Loucy (cell line): Measurements from ENCODE around the gene TNNT3.

Source experiments
- H2AFZ ChIP-seq: fragments of 200-600 bp; sonication (generic); 2 replicates; pipeline ENCODE4 v1.6.0; 2016; ENCODE audit warnings: antibody characterized with exemption, mild to moderate bottlenecking, low read length, moderate library complexity
- H3F3A ChIP-seq: fragments of 200-600 bp; 2 replicates; pipeline ENCODE4 v1.6.0; 2016; ENCODE audit warnings: antibody characterized with exemption, low read depth, mild to moderate bottlenecking
- H3K27me3 ChIP-seq: fragments of 200-600 bp; sonication (generic); 2 replicates; pipeline ENCODE4 v1.6.1; 2014; ENCODE audit warnings: low read length, mild to moderate bottlenecking; ENCODE audit not compliant: insufficient read depth, poor library complexity, severe bottlenecking
- H3K36me3 ChIP-seq: fragments of 200-600 bp; sonication (generic); 2 replicates; pipeline ENCODE4 v1.6.1; 2016; ENCODE audit warnings: low read length; ENCODE audit not compliant: insufficient read depth
- H3K4me1 ChIP-seq: fragments of 200-600 bp; sonication (generic); 2 replicates; pipeline ENCODE4 v1.5.1; 2014; ENCODE audit warnings: low read length, mild to moderate bottlenecking; ENCODE audit not compliant: insufficient read depth, poor library complexity, severe bottlenecking
- H3K4me2 ChIP-seq: fragments of 200-600 bp; sonication (generic); 2 replicates; pipeline ENCODE4 v1.6.0; 2014; ENCODE audit warnings: antibody characterized with exemption, low read length, low read depth, mild to moderate bottlenecking; ENCODE audit not compliant: poor library complexity, severe bottlenecking
- H3K4me3 ChIP-seq: fragments of 200-600 bp; sonication (generic); 2 replicates; pipeline ENCODE4 v1.5.1; 2014; ENCODE audit warnings: low read length, mild to moderate bottlenecking, mixed read lengths; ENCODE audit not compliant: poor library complexity, severe bottlenecking
- H3K79me2 ChIP-seq: fragments of 200-600 bp; sonication (generic); 2 replicates; pipeline ENCODE4 v1.6.1; 2014; ENCODE audit warnings: low read length; ENCODE audit not compliant: insufficient read depth
- H3K9ac ChIP-seq: fragments of 200-600 bp; sonication (generic); 2 replicates; pipeline ENCODE4 v1.6.0; 2014; ENCODE audit warnings: mild to moderate bottlenecking, low read depth, low read length, moderate library complexity; ENCODE audit not compliant: poor library complexity, severe bottlenecking
- H3K9me2 ChIP-seq: fragments of 200-600 bp; sonication (generic); replicated peaks from 2 replicates; pipeline ENCODE4 v1.6.1; 2016; ENCODE audit warnings: low read depth, low read length, mixed read lengths
- H3K9me3 ChIP-seq: fragments of 200-600 bp; sonication (generic); 2 replicates; pipeline ENCODE4 v1.6.1; 2014; ENCODE audit warnings: mild to moderate bottlenecking, antibody characterized with exemption, low read length, low read depth; ENCODE audit not compliant: insufficient read depth
- H4K20me1 ChIP-seq: fragments of 200-600 bp; sonication (generic); 2 replicates; pipeline ENCODE4 v1.6.0; 2014; ENCODE audit warnings: antibody characterized with exemption, low read length, mild to moderate bottlenecking; ENCODE audit not compliant: insufficient read depth, poor library complexity, severe bottlenecking
- EZH2phosphoT487 ChIP-seq: fragments of 200-600 bp; IDR thresholded peaks from 2 replicates; pipeline ENCODE4 v1.6.1; 2018; ENCODE audit warnings: antibody characterized with exemption, mild to moderate bottlenecking, moderate library complexity, borderline replicate concordance
- TF ChIP-seq, protein P1 (sequence below): fragments of 200-600 bp; sonication (generic); conservative IDR thresholded peaks from 2 replicates; pipeline ENCODE4 v1.5.1; 2014; ENCODE audit warnings: mild to moderate bottlenecking, antibody characterized with exemption, low read length

Gene TNNT3

DNA sequence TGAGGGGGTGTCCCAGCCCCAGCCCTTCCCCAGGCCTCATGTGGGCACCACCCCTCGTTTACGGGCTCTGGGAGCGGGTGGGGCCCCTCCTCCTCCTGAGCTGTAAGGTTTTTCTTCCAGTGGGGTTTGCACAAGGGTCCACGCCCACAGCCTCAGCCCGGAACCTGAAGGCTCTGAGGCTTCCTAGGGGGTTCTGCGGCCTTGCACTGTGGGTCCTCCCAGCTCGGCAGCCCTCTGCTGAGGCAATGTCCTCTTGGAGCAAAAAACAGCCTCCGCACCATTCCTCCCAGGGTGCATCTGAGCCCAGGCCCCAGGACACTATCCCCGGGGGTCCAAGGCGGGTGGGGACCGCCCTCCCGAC lies 64.1 kb downstream of the TNNT3 start:
- TF ChIP-seq EZH2phosphoT487: no peak
- TF ChIP-seq, protein P1, sequence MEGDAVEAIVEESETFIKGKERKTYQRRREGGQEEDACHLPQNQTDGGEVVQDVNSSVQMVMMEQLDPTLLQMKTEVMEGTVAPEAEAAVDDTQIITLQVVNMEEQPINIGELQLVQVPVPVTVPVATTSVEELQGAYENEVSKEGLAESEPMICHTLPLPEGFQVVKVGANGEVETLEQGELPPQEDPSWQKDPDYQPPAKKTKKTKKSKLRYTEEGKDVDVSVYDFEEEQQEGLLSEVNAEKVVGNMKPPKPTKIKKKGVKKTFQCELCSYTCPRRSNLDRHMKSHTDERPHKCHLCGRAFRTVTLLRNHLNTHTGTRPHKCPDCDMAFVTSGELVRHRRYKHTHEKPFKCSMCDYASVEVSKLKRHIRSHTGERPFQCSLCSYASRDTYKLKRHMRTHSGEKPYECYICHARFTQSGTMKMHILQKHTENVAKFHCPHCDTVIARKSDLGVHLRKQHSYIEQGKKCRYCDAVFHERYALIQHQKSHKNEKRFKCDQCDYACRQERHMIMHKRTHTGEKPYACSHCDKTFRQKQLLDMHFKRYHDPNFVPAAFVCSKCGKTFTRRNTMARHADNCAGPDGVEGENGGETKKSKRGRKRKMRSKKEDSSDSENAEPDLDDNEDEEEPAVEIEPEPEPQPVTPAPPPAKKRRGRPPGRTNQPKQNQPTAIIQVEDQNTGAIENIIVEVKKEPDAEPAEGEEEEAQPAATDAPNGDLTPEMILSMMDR: no peak
- H3K4me2 ChIP-seq: no peak overlapping the region
- no peak overlapping the region for H3K9ac ChIP-seq

DNA sequence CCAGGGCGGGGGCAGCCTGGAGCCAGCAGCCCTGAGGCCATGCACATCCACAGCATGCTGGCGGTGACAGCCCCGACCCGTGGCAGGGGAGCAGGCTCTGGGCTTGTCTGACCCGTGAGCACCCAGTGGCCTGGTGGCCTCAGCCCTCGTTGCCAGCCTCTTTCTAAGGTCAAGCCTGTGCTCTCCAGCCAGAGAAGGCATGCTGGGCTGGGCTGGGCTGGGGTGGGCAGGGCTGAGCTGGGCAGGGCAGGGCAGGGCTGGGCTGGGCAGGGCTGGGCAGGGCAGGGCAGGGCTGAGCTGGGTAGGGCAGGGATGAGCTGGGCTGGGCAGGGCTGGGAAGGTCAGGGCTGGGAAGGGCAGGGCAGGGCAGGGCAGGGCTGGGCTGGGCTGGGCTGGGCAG lies 67.5 kb downstream of the TNNT3 start:
- Histone ChIP-seq H3K27me3 (no peaks in the 10 kb centered on the region), H3F3A (no peaks in the 10 kb centered on the region), H3K4me1 (no peaks in the 10 kb centered on the region), H3K4me2 (no peak overlapping the region), H4K20me1 (no peaks in the 10 kb centered on the region), H3K4me3 (no peak overlapping the region), H3K9me3 (no peaks in the 10 kb centered on the region), H3K9me2 (no peaks in the 10 kb centered on the region), H3K79me2 (no peaks in the 10 kb centered on the region), H2AFZ (no peak overlapping the region), H3K36me3 (no peaks in the 10 kb centered on the region), H3K9ac (no peak overlapping the region)
- TF ChIP-seq, protein P1: no peak
- TF ChIP-seq EZH2phosphoT487: no peak

More for the DNA sequence above, 64.1 kb downstream of the TNNT3 start:
- H3K4me3 ChIP-seq: no peak overlapping the region
- H3K27me3 ChIP-seq: no peaks in the 10 kb centered on the region
- H2AFZ ChIP-seq: no peak overlapping the region
- no peaks in the 10 kb centered on the region for H4K20me1 ChIP-seq
- no peaks in the 10 kb centered on the region for H3K9me3 ChIP-seq
- no peaks in the 10 kb centered on the region for H3F3A ChIP-seq
- H3K79me2 ChIP-seq: no peaks in the 10 kb centered on the region
- H3K9me2 ChIP-seq: no peaks in the 10 kb centered on the region
- H3K36me3 ChIP-seq: no peaks in the 10 kb centered on the region
- H3K4me1 ChIP-seq: no peaks in the 10 kb centered on the region

DNA sequence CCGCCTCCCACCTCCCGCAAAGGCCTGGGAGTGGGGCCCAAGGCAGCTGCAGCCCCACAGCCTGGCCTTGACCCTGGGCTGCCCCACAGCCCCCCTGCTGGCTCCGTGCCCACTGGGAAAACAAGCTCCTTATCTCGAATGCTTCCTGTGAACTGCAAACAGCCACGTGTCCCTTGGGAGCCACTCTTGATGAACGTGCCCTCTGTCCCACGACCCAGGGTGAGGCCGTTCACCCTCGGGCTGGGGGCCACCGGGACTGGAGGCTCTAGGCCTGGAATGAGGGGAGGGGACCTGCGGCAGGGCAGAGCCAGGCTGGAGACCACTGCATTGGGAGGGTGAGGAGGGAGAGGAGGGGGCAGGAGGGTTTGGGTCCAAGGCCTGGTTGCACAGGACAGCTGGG lies 68.7 kb downstream of the TNNT3 start:
- H3K4me3 ChIP-seq: no peak overlapping the region
- no peak overlapping the region for H2AFZ ChIP-seq

More for the DNA sequence above, 68.7 kb downstream of the TNNT3 start:
- no peaks in the 10 kb centered on the region for H3K4me1 ChIP-seq
- H3K9me3 ChIP-seq: no peaks in the 10 kb centered on the region
- no peaks in the 10 kb centered on the region for H3K36me3 ChIP-seq
- H3K9ac ChIP-seq: no peak overlapping the region
- H3K79me2 ChIP-seq: no peaks in the 10 kb centered on the region
- H3K27me3 ChIP-seq: no peaks in the 10 kb centered on the region
- no peaks in the 10 kb centered on the region for H3K9me2 ChIP-seq
- H3K4me2 ChIP-seq: no peak overlapping the region
- H3F3A ChIP-seq: no peaks in the 10 kb centered on the region
- no peaks in the 10 kb centered on the region for H4K20me1 ChIP-seq
- TF ChIP-seq, protein P1: no peak
- no peak for TF ChIP-seq EZH2phosphoT487
